GM19240 (cell line): ENCODE results near the gene LRRC31.

ENCODE experiments used
- DNase-seq: peaks from one replicate; pipeline ENCODE4 v3.0.0; 2011; ENCODE audit warnings: low spot score; ENCODE audit not compliant: insufficient read length

Gene LRRC31

GRCh38 chr3:169869484-169870220 is at the start of gene LRRC31:
Gene LRRC31, minus strand, starts transcription at chr3:169869935. Its CDS starts 128 bp downstream, at chr3:169869807.
- DNase-seq = no peak

- no peak for DNase-seq
These were observed 44.6 kb upstream of the LRRC31 start for GRCh38 chr3:169914321-169914720.

- no peak for DNase-seq
These were observed 43.6 kb upstream of the LRRC31 start for GRCh38 chr3:169913323-169913722.

- DNase-seq = no peak
These were observed 41.5 kb upstream of the LRRC31 start, which contains the start of gene SAMD7 for GRCh38 chr3:169911272-169911671. Gene SAMD7, plus strand, starts transcription at chr3:169911572. Its CDS starts 7,927 bp downstream, at chr3:169919499.

DNA sequence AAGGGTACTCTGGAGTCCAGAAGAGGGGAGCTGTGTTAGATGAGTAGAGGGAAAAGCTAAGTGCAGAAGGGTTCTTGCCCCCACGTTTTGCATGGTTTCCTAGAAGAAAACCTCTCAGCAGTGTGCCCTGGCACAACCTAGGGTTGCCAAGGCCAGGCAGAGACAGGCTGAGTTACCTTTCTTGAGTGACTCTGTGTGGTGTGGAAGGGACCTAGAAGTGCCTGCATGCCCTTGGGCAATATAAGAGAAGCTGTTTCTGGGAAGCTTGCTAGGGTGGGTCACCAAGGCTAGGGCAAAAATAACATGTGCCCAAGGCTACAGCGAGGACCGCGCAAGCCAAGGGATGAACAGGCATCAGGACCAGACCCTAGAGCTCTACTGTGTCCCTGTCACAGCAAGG is 38.2 kb upstream of the LRRC31 start:
- DNase-seq = no peak

- DNase-seq = no peak
These were observed 37.7 kb upstream of the LRRC31 start for GRCh38 chr3:169907476-169907875.

DNA sequence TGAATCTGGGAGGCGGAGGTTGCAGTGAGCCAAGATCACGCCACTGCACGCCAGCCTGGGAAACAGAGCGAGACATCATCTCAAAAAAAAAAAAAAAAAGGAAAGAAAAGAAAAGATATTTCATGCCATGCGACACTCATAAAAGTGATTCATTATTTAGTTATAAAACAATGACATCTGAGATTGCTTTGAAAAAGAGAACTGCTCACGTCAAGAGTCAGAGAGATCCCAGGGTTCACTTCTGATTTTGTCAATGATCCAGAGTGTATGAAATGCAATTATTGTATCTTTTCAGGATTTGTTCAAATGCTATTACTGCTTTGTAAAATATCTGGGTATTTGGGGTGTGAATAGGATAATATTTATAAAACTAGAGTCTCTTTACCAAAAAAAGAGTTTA is 35.7 kb upstream of the LRRC31 start:
- no peak for DNase-seq

DNA sequence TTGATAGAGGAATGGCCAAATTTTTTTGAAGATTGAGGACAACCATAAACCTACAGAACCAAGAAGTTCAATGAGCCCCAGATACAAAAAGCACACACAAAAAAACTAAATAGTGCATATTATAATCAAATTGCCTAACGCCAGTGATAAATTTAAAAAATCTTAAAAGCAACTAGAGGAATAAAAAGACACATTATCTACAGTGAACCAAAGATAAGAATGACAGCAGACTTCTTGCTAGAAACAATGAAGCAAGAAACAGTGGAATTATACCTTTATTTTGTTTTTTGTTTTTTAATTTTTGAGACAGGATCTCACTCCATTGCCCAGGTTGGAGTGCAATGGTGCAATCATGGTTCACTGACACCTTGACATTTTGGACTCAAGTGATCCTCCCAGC is 31.7 kb upstream of the LRRC31 start:
- no peak for DNase-seq

DNA sequence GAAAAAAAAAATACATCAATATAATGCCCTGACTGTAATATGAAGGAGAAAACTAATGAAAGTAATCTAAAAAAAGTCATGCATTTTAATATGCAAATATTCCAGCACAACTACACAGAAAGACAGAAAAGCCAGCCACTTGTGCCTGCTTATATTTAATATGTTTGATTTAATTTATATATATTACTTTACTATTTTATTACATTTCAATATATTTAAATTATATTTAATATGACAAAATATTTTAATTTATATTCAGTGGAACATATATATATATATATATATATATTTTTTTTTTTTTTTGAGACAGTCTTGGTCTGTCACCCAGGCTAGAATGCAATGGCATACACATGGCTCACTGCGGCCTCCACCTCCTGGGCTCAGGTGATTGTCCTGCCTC is 27.5 kb upstream of the LRRC31 start:
- no peak for DNase-seq

DNA sequence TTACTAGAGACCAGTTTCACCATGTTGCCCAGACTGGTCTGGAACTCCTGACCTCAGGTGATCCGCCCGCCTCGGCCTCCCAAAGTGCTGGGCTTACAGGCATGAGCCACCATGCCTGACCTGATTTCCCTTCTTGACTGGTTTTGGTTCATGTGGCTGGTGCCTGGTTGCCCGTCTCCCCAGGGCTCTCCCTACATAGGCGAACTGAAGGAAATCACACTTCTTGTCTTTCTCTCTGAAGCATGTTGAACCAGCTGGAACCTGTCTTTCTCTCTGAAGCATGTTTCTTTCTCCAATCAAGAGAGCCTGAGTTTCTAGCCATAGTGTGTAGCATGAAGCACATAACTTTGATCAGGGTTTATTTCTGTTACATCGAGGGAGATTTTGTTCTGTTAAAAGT is 25.3 kb upstream of the LRRC31 start:
- DNase-seq = no peak

DNA sequence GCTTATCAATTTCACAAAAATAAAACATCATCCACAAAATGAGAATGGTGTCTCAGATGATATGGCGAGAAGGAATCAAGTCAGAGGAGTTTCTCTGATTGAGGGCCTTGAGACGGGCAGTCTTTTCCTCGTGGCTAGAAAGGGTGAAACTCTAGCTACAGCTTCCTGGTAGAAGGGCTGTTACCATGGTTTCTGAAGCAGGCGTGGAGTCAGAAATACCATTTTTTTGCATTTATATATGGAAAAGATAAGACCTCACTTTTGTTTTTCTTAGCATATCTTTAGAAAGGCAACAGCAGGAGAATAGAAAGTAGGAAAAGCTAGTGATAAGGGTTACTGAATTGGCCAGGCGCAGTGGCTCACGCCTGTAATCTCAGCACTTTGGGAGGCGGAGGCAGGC is 24.4 kb upstream of the LRRC31 start:
- no peak for DNase-seq

- no peak for DNase-seq
These were observed 22.2 kb upstream of the LRRC31 start for GRCh38 chr3:169891886-169892285.

- DNase-seq = no peak
These were observed 16.9 kb upstream of the LRRC31 start for GRCh38 chr3:169886671-169887070.

DNA sequence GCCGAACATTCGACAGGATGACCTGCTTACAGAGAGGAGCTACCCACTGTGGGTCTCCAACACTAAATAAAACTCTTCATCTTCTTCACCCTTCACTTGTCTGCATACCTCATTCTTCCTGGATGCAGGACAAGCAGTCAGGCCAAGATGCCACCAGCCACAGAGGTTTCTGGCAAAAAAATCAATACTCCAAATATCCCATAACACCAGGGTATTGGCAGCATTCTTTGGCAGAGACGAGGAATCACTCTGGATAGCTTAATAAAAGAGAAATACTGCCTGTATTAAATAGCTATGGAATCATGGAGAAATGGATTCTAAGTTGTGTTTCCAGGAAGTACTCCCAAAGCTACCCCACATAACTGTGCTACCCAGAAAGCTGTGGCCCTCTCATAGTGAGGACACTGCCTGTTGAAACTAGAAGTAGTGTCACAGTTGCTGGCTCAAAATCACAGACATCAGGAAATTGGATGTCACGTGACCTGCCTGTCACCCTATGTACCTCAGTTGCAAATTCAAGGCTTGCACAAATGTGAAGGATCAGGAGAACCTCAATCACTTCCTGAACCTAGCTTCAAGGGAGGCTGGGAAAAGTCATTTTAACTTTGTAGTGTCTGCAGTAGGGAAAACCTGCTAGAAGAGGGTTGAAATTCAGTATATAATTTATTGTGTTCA is 11.0 kb upstream of the LRRC31 start:
- no peak for DNase-seq

DNA sequence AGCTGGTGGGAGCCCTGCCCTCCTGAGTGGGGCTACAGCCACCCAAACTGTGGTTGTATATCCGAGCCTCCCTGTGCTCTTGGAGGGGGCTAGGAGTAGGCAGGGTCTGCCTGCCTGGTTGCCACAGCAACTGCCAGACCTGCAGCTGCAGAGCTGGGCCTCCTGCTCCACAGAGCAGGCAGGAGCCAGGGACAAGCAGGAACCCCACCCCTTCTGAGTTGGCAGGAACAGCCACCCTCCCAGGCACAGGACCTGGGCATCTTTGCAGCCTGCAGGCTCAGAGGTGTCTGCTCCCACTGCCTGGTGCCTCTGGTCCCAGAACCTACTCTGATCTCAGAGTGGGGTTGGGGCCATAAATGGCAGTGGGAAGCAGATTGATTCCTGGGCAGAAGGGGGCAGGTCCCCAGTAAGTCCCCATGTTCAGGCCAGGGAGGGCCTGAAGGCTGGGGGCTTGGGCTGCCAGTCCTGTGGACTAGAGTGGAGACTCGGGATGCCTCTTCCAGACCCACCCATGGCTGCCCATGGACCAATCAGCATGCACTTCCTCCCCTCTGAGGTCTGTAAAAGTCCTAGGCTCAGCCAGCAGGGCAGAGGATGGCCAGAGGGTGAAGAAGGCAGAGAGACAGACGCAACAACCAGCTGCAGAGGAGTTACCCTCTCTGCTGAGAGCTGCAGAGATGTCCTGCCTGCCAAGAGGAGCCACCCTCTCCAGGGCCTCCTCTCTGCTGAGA is 10.3 kb upstream of the LRRC31 start:
- no peak for DNase-seq

DNA sequence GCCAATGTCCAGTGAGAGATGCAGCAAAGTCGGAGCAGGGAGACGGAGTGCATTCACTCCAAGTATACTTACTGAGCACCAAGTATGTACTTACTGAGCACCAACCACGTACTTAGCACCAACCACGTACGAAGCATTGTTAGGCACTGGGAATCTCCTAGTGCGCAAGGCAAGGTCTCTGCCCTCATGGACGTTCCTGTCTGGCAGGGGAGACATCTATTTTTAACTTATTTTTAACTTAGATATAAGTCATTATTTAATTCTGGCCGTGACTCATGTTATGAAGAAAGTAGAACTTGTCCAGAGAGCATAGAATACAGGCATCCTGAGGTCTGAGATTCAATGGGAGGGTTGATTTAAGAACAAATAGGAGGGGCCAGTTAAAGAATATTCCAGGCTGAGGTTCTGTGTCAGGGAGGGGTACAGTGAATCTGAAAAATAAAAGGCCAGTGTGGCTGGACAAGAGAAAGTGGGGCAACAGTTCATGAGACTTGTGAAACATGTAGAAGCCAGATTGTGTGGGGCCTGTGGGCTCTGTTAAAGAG is 9.3 kb upstream of the LRRC31 start:
- no peak for DNase-seq

GRCh38 chr3:169871129-169871886 is 1.6 kb upstream of the LRRC31 start:
- DNase-seq = no peak

DNA sequence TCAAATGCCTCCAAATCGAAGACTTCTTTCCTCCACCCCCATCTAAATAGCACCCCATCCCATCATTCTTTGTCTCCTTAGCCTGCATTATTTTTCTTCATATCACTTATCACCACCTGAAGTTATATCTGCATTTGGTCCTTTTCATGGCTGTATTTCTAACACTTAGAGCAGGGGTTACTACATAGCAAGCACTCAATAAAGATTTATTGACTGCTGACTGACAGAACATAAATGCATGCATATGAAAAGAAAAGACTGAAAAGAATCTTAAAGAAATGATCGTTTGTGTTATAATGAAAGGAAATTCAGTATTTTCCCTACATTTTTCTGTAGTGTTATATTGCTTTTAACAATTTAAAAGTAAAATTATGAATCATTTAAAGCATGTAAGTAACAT is 1.4 kb downstream of the LRRC31 start:
- DNase-seq = no peak

DNA sequence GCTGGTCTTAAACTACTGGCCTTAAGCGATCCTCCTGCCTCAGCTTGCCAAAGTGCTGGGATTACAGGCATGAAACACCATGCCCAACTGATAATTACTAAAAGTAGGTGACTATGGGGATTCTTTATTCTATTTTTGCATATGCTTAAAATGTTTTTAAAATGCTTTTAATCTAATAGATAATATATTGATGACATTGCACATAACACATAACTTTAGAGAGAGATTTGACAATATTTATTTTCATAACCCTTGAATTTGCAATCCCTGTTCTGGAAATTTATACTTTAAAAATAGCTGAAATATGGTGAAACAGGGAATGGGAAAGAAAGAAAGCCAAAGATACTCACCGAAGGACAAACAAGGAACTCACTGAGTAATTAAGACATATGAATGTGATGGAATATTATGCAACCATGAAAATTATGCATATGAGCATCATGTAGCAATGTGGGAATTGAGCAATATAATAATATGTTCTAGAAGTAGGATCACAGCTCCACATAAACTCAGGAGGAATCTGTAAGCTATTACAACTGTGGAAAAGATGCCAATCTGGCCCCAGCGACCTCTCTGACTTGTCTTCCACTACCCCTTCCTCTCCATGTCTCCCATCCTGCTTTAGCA is 2.0 kb downstream of the LRRC31 start:
- DNase-seq = no peak

GRCh38 chr3:169865176-169865767 is 4.5 kb downstream of the LRRC31 start:
- no peak for DNase-seq
